ENCODE data around the gene DBH. TPM values are rescaled to one million over a fixed set of nuclear protein-coding genes. Genes with fewer than 3 reads are reported as not detected.

The DBH gene
- polyA plus RNA-seq, 3 donors = not detected

DNA sequence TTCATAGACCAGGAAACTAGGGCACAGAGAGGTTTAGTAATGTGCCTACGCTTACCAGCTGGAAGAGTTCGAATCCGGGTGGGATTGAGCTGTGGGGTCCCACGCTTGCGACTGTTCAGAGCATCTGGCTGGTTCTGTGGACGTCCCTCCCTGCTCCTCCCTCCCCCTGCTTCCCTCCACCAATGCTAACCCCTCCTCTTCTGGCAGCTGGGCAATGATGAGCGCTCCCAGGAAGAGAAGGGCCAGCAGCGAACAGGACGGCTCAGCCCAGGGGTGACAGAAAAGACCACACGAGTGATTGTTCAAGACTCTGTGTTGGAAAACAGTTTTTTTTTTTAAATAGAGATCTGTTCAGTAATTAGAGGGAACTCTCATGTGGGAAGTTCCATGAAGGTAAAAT lies 33.9 kb upstream of the DBH start:
- H3K4me3 ChIP-seq (replicated peaks in 1 of 3; ENCODE audit: low read depth in 2 of 3, low read length in 3 of 3) = no peak overlapping the region
- no peaks in the 10 kb centered on the region for H3K27me3 ChIP-seq (ENCODE audit: control insufficient read depth in 2 of 2, insufficient read depth in 2 of 2, low read length in 2 of 2)
- H3K4me2 ChIP-seq (replicated peaks; ENCODE audit: extremely low read depth, low read length, poor library complexity, severe bottlenecking) = no peak overlapping the region
- WGBS (ENCODE audit: insufficient coverage) = 73% methylated on average over 3 of the region's 10 CpGs
- H3K4me1 ChIP-seq (ENCODE audit: control insufficient read depth in 1 of 2, insufficient read depth in 2 of 2, low read length in 2 of 2) = no peaks in the 10 kb centered on the region
- no peaks in the 10 kb centered on the region for H3K36me3 ChIP-seq (replicated peaks in 1 of 2; ENCODE audit: control insufficient read depth in 1 of 2, insufficient read depth in 2 of 2, low read length in 2 of 2)
- H3K27ac ChIP-seq (ENCODE audit: low read depth in 1 of 2, low read length in 2 of 2) = no peak overlapping the region
- Mint-ChIP-seq H3K27me3 (ENCODE audit: low read depth in 3 of 3) (peaks cover 6 to 13% (median 7%) of the 10 kb centered on the region in 3 donors), H3K4me3 (peak overlapping the region in 1 of 2 donors; percentile 36), H3K4me1 (no peaks in the 10 kb centered on the region), H3K9me3 (peaks cover 8 to 14% (median 12%) of the 10 kb centered on the region in 7 donors), H3K36me3 (no peaks in the 10 kb centered on the region), H3K27ac (no peak overlapping the region)
- TF ChIP-seq, protein P1, sequence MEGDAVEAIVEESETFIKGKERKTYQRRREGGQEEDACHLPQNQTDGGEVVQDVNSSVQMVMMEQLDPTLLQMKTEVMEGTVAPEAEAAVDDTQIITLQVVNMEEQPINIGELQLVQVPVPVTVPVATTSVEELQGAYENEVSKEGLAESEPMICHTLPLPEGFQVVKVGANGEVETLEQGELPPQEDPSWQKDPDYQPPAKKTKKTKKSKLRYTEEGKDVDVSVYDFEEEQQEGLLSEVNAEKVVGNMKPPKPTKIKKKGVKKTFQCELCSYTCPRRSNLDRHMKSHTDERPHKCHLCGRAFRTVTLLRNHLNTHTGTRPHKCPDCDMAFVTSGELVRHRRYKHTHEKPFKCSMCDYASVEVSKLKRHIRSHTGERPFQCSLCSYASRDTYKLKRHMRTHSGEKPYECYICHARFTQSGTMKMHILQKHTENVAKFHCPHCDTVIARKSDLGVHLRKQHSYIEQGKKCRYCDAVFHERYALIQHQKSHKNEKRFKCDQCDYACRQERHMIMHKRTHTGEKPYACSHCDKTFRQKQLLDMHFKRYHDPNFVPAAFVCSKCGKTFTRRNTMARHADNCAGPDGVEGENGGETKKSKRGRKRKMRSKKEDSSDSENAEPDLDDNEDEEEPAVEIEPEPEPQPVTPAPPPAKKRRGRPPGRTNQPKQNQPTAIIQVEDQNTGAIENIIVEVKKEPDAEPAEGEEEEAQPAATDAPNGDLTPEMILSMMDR (IDR thresholded peaks at IDR 0.05) = no peak
- no peaks in the 10 kb centered on the region for H4K20me1 ChIP-seq (ENCODE audit: insufficient read depth, low read length)
- H3K79me2 ChIP-seq (ENCODE audit: insufficient read depth, low read length) = no peaks in the 10 kb centered on the region
- DNase-seq = no peak
- intact Hi-C loops (cut with micrococcal nuclease) = no loop called here
- H3K9me3 ChIP-seq (replicated peaks in 1 of 2; ENCODE audit: control insufficient read depth in 1 of 2, insufficient read depth in 1 of 2, low read length in 2 of 2) = peaks cover 18 to 20% of the 10 kb centered on the region in 2 donors
- H2AFZ ChIP-seq (ENCODE audit: insufficient read depth, low read depth, low read length, poor library complexity, severe bottlenecking) = no peak overlapping the region
- H3K9ac ChIP-seq (ENCODE audit: insufficient read depth, low read length, poor library complexity, severe bottlenecking) = no peak overlapping the region

DNA sequence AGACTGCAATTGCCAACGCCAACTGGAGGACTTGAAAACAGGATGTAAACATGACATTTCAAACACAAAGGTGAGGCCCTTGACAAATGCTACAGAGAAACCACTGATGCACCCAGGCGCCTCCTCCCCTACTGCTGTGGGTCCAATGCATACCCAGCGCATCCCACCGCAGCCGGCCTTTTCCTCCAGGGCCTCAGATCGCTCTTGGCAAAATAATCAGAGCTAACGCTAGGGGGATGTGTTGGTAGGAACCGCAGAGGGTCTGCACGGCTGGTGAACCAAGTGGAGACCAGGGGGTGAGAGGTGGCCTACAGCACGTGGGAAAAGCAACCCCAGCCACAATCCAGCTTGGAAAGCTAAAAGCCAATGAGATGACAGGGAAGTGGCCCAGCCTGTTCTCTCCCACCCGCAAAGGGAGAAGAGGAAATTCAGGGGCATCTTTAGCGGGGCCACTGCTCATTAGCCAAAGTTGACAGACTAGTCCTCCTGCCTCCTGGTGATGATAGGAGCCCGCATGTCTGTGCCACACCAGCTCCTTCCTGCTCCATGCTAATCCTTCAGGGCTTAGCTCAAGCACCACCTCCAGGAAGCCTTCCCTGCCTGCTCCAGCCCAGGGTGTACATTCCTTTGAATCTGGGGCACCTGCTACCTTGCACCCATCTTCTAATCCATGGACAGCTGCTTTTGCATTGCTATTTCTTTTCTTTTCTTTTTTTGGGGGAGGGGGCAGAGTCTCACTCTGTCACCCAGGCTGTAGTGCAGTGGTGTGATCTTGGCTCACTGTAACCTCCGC lies 32.8 kb upstream of the DBH start:
- Mint-ChIP-seq H3K4me1 (no peaks in the 10 kb centered on the region), H3K4me3 (peak overlapping the region in 1 of 2 donors; percentile 24), H3K27ac (no peak overlapping the region), H3K9me3 (peaks cover 0 to 3% (median 1%) of the 10 kb centered on the region in 7 donors), H3K27me3 (ENCODE audit: low read depth in 3 of 3) (peaks cover 5 to 20% (median 14%) of the 10 kb centered on the region in 3 donors), H3K36me3 (no peaks in the 10 kb centered on the region)
- Histone ChIP-seq H3K9ac (ENCODE audit: insufficient read depth, low read length, poor library complexity, severe bottlenecking) (no peak overlapping the region), H4K20me1 (ENCODE audit: insufficient read depth, low read length) (no peaks in the 10 kb centered on the region), H3K36me3 (replicated peaks in 1 of 2; ENCODE audit: control insufficient read depth in 1 of 2, insufficient read depth in 2 of 2, low read length in 2 of 2) (no peaks in the 10 kb centered on the region), H2AFZ (ENCODE audit: insufficient read depth, low read depth, low read length, poor library complexity, severe bottlenecking) (no peak overlapping the region), H3K27ac (ENCODE audit: low read depth in 1 of 2, low read length in 2 of 2) (no peak overlapping the region), H3K27me3 (ENCODE audit: control insufficient read depth in 2 of 2, insufficient read depth in 2 of 2, low read length in 2 of 2) (peaks cover 0 to 3% of the 10 kb centered on the region in 2 donors), H3K4me2 (replicated peaks; ENCODE audit: extremely low read depth, low read length, poor library complexity, severe bottlenecking) (no peak overlapping the region), H3K4me1 (ENCODE audit: control insufficient read depth in 1 of 2, insufficient read depth in 2 of 2, low read length in 2 of 2) (no peaks in the 10 kb centered on the region), H3K4me3 (replicated peaks in 1 of 3; ENCODE audit: low read depth in 2 of 3, low read length in 3 of 3) (no peak overlapping the region), H3K9me3 (replicated peaks in 1 of 2; ENCODE audit: control insufficient read depth in 1 of 2, insufficient read depth in 1 of 2, low read length in 2 of 2) (peaks cover 10% of the 10 kb centered on the region in 2 donors), H3K79me2 (ENCODE audit: insufficient read depth, low read length) (no peaks in the 10 kb centered on the region)
- TF ChIP-seq, protein P1 (IDR thresholded peaks at IDR 0.05) = no peak
- WGBS (ENCODE audit: insufficient coverage) = 47% methylated on average over 8 of the region's 14 CpGs
- no peak for DNase-seq
- intact Hi-C loops (cut with micrococcal nuclease) = no loop called here

Measured in CD14-positive monocyte (primary cell).